Measurements from ENCODE around the gene PIAS2. TPM values are rescaled to one million over a fixed set of nuclear protein-coding genes. Genes with fewer than 3 reads are reported as not detected.

Gene PIAS2
- total and polyA plus RNA-seq, 3 donors from 2014 or later, result 74.6 to 318 (median 96.7) TPM

DNA sequence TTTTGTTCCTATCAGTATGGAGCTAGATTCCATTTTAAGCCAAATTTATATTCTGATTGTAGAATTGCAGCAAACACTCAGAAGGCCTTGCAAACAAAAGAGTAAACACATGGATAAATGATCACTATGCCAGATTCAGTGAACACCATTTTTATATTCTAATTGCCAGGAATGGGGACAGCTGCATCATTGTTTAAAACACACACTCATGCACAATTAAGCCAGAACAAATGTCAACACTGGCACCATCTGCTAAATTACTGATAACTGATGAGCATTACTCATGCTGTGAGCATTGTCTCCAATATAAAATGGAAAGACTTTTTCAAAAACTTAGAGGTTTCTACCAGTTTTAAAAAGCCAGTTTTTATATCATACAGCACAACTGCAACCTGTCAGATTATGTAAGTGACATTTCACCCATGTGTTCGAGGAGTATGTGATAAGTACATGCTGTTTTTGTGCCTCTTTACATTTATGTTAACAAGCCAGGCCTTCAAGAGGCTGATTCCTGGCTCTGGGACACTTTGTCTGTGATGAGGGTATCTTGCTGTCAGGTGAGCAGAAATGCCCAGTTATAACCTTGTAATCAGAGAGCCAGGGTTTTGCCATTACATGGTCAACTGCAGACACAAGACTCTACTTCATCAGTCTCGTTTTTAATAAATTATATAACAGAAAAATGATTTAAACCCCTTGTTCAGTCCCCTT, 156.1 kb downstream of the PIAS2 start:
- Histone ChIP-seq H3K27me3 (no peaks in the 10 kb centered on the region), H3K27ac (no peak overlapping the region), H3K4me3 (no peak overlapping the region), H3K4me1 (peaks cover 10% of the 10 kb centered on the region), H3K36me3 (ENCODE audit: low read depth, missing control alignments) (no peaks in the 10 kb centered on the region), H3K9me3 (no peaks in the 10 kb centered on the region)
- 63 to 80% methylated on average over 2 of the region's 2 CpGs for WGBS, 2 donors
- intact Hi-C loops (cut with DNase I; ENCODE audit: low total_unique reads), result no loop called here
- DNase-seq, result no peak
- TF ChIP-seq POLR2A (IDR thresholded peaks at IDR 0.05), result no peak
- TF ChIP-seq, protein P1, sequence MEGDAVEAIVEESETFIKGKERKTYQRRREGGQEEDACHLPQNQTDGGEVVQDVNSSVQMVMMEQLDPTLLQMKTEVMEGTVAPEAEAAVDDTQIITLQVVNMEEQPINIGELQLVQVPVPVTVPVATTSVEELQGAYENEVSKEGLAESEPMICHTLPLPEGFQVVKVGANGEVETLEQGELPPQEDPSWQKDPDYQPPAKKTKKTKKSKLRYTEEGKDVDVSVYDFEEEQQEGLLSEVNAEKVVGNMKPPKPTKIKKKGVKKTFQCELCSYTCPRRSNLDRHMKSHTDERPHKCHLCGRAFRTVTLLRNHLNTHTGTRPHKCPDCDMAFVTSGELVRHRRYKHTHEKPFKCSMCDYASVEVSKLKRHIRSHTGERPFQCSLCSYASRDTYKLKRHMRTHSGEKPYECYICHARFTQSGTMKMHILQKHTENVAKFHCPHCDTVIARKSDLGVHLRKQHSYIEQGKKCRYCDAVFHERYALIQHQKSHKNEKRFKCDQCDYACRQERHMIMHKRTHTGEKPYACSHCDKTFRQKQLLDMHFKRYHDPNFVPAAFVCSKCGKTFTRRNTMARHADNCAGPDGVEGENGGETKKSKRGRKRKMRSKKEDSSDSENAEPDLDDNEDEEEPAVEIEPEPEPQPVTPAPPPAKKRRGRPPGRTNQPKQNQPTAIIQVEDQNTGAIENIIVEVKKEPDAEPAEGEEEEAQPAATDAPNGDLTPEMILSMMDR (IDR thresholded peaks at IDR 0.05), result no peak

DNA sequence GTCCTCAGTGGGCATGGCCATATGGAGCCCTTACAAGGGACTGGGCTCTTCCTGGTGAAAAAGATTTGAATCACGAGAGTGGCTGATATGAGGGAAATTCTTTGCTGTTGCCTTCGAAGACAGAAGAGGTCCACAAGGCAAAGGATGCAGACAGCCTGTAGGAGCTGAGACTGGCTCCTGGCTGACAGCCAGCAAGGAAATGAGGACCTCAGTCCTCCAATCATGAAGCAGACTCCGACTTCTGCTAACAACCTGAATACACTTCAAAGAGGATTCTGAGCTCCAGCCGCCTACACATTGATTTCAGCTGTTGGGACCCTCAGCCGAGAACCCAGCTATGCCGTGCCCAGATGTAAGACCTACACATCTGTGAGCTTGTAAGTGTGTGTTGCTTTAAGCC, 157.4 kb downstream of the PIAS2 start:
- Histone ChIP-seq H3K27me3 (no peaks in the 10 kb centered on the region), H3K27ac (no peak overlapping the region), H3K4me1 (peaks cover 14% of the 10 kb centered on the region), H3K4me3 (no peak overlapping the region), H3K36me3 (ENCODE audit: low read depth, missing control alignments) (no peaks in the 10 kb centered on the region), H3K9me3 (no peaks in the 10 kb centered on the region)
- no peak for TF ChIP-seq POLR2A (IDR thresholded peaks at IDR 0.05)
- TF ChIP-seq, protein P1 (IDR thresholded peaks at IDR 0.05), result no peak
- intact Hi-C loops (cut with DNase I; ENCODE audit: low total_unique reads), result no loop called here
- no peak for DNase-seq
- WGBS, 2 donors, result 59 to 60% methylated on average over 6 of the region's 6 CpGs

DNA sequence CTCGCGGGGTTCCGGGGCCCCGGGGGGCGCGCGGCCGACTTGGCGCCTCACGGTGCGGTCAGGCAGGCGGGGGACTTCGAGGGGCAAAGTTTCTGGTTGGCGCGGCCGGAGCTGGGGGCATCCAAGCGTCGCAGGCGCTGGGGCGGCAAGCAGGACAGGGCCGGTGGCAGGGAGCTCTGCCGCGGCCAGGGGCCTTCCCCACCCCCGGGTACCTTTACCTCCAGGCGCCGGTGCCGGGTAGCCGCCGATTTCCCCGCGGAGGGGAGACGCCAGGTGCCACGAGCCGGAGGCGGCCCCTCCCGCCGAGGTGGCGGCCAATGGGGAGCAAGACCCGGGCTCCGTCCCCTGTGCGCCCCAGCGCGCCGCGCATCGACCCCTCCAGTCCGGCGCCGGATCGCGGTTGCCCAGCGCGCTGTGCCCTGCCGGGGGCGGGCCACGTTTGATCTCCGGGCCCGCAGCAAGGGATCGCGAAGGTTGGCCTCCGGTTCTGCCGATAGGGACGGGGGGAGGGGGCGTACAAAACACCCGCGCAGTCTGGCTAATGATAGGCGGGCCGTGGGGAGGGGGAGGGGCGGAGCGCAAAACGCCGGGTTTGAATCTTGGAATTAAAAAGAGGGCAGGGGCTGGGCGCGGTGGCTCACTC, 160.6 kb downstream of the PIAS2 start, which contains the start of gene ST8SIA5:
Gene ST8SIA5, minus strand, starts transcription at position 495 of the 643 bp plus-strand sequence. CDS start 545 bp downstream, outside the sequence.
- peaks cover 15% of the 10 kb centered on the region for H3K4me1 ChIP-seq
- H3K27me3 ChIP-seq, result no peaks in the 10 kb centered on the region
- TF ChIP-seq, protein P1 (IDR thresholded peaks at IDR 0.05), result no peak
- no peak for TF ChIP-seq POLR2A (IDR thresholded peaks at IDR 0.05)
- no peak for DNase-seq
- peak within 1 kb of the TSS; percentile 12 to 52 for H3K4me3 ChIP-seq
- H3K36me3 ChIP-seq (ENCODE audit: low read depth, missing control alignments), result no peaks in the 10 kb centered on the region
- WGBS, 2 donors, result 1% methylated on average over 11 to 56 of the region's 74 CpGs
- no peaks in the 10 kb centered on the region for H3K9me3 ChIP-seq
- intact Hi-C loops (cut with DNase I; ENCODE audit: low total_unique reads), result no loop called here
- no peak within 1 kb of the TSS for H3K27ac ChIP-seq

DNA sequence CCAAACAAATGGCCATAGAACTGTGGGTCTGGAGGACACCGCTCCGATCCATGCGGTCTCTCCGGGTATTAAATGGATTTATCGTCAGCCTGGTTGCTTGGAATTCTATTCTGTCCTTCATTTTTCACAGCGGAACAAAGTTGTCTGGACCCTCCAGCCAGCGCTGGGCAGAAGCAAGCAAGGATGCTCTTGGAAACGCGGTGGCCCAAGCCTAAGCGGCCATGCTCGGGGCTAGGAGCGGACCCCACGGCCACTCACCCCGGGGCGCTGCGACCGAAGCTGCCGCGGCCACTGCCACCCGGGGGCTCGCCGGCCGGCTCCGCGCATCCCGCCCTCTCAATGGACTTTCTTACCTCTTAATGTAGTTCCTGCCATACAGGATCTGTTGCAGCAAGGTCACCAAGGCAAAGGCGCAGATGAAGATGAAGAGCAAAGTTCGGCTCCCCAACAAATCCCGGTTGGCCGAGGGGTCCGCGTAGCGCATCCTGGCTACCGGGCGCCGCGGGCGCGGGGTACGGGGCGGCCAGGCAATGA, 161.2 kb downstream of the PIAS2 start:
- TF ChIP-seq, protein P1 (IDR thresholded peaks at IDR 0.05), result no peak
- no peak for TF ChIP-seq POLR2A (IDR thresholded peaks at IDR 0.05)
- no peak for DNase-seq
- intact Hi-C loops (cut with DNase I; ENCODE audit: low total_unique reads), result no loop called here
- H3K27me3 ChIP-seq, result no peaks in the 10 kb centered on the region
- H3K36me3 ChIP-seq (ENCODE audit: low read depth, missing control alignments), result no peaks in the 10 kb centered on the region
- H3K9me3 ChIP-seq, result no peaks in the 10 kb centered on the region
- no peak overlapping the region for H3K27ac ChIP-seq
- H3K4me1 ChIP-seq, result peaks cover 15% of the 10 kb centered on the region
- H3K4me3 ChIP-seq, result peak overlapping the region; percentile 12 to 52
- WGBS, 2 donors, result 1 to 2% methylated on average over 20 to 41 of the region's 41 CpGs
